Neutrophil (primary cell): ENCODE results near the gene CBLB.

ENCODE experiments used
- H3K27ac ChIP-seq: fragments of 200-600 bp; sonication (generic); 2 replicates; pipeline ENCODE4 v1.5.1; 2016; ENCODE audit warnings: mild to moderate bottlenecking, moderate library complexity
- H3K27me3 ChIP-seq: fragments of 200-600 bp; sonication (generic); 2 replicates; pipeline ENCODE4 v1.6.0; 2016; ENCODE audit warnings: mild to moderate bottlenecking
- H3K36me3 ChIP-seq: fragments of 200-600 bp; sonication (generic); 2 replicates; pipeline ENCODE4 v1.5.1; 2017
- H3K4me1 ChIP-seq, 2 experiments: fragments of 200-600 bp in 1 of 2; sonication (generic) in 1 of 2; 1 replicate in 1 of 2; 2 replicates in 1 of 2; pipeline versions ENCODE4 v1.5.1 to v1.6.1; 2013 to 2016; ENCODE audit warnings: low read depth in 1 of 2, low read length in 1 of 2, mild to moderate bottlenecking in 1 of 2, moderate library complexity in 1 of 2; ENCODE audit not compliant: control insufficient read depth in 1 of 2, insufficient read depth in 1 of 2
- H3K4me3 ChIP-seq, 2 experiments: fragments of 200-600 bp in 1 of 2; sonication (generic) in 1 of 2; 1 replicate in 1 of 2; 2 replicates in 1 of 2; pipeline ENCODE4 v1.5.1; 2013 to 2016; ENCODE audit warnings: low read depth in 1 of 2, low read length in 1 of 2, mild to moderate bottlenecking in 1 of 2, moderate library complexity in 1 of 2
- H3K9me3 ChIP-seq: fragments of 200-600 bp; sonication (generic); 2 replicates; pipeline ENCODE4 v1.5.1; 2016
- CTCF ChIP-seq: fragments of 200-600 bp; sonication (generic); IDR thresholded peaks from 2 replicates; pipeline ENCODE4 v1.5.1; 2016; ENCODE audit warnings: antibody characterized with exemption

The CBLB gene

GRCh38 chr3:105798381-105798934 lies 70.4 kb downstream of the CBLB start:
- no peak overlapping the region for H3K27ac ChIP-seq
- peaks cover 0 to 5% of the 10 kb centered on the region in 2 experiments for H3K4me1 ChIP-seq

DNA sequence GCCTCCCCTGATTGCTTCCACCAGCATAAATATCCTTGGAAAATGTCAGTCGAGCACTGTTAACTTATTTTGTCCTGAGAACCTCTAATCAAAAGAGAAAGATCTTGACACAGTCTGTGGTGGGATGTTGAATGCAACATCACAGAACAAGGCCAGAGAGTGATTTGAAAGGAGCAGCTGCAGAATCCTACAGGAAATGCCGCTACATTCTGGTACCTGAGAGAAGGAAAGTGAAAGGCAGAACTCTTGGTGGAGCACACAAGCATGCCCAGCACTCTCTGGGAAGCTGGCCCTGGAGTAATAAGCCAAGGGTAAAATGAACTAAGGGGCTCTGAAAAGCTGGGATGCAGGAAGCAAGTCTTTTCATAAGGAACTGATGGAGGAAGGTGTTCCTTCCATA lies 75.8 kb downstream of the CBLB start:
- no peaks in the 10 kb centered on the region for H3K4me1 ChIP-seq
- no peak overlapping the region for H3K27ac ChIP-seq
- no peaks in the 10 kb centered on the region for H3K36me3 ChIP-seq
- H3K4me3 ChIP-seq = no peak overlapping the region
- no peak for TF ChIP-seq CTCF
- no peaks in the 10 kb centered on the region for H3K27me3 ChIP-seq
- no peaks in the 10 kb centered on the region for H3K9me3 ChIP-seq

More at GRCh38 chr3:105798381-105798934, 70.4 kb downstream of the CBLB start:
- H3K27me3 ChIP-seq = no peaks in the 10 kb centered on the region
- no peak overlapping the region for H3K4me3 ChIP-seq
- TF ChIP-seq CTCF = no peak
- H3K36me3 ChIP-seq = no peaks in the 10 kb centered on the region
- H3K9me3 ChIP-seq = no peaks in the 10 kb centered on the region

DNA sequence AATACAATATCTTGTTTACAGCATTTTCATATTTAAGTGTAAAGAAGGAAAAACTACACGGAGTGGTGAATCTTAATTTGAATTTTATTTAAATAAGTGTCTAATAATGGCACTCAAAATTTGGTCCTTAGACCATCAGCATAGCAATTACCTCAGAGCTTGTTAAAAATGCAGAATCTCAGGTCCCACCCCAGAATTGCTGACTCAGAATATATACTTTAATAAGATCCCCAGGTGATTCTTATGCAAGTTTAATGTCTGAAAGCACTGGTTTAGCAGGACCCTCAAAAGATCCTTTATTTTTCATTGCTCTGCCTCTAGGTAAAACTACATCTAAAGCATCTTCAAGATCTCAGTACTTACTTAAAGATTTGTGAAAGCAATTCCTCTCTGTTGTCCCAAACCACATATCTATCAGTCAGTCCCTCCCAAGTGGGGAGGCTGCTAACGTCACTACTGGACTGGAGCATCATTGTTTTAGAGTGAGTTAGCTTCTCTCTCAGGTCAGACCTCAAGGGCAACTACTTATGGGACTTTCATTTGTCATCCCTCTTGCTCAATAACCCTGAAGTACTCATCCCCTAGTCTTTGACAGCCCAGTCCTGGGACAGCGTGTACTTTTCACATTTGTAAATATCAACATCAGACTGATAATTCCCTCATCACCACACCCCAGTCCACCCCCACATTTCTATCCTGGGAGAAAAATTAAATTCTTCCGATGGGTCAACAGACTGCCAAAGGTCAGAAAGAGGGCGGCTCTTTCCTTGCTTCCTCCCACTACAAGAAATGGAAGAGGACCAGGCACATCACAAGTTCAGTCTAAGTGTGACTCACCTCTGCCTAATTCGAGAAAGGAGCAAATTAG lies 76.7 kb downstream of the CBLB start:
- no peaks in the 10 kb centered on the region for H3K9me3 ChIP-seq
- H3K36me3 ChIP-seq = no peaks in the 10 kb centered on the region
- H3K4me1 ChIP-seq = no peaks in the 10 kb centered on the region
- no peak overlapping the region for H3K27ac ChIP-seq
- H3K4me3 ChIP-seq = no peak overlapping the region
- no peak for TF ChIP-seq CTCF
- H3K27me3 ChIP-seq = no peaks in the 10 kb centered on the region

DNA sequence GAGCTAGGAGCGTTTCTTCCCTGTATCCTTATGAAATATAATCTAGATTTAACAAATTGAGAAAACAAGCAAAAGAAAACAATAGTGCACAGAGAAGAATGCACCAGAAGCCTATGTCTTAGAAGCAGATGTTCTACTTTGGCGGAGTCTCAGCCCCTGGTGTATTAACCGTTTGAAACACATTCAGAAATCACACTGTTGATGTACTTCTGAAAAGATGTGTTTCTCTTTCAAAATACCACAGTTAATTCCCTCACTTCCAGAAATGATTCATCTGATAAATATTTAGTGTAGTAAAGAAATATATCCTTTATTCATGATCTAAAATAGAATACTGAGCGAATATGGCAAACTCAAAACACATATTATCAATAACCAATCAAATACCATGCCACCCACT lies 77.7 kb downstream of the CBLB start:
- H3K27ac ChIP-seq = no peak overlapping the region
- H3K4me1 ChIP-seq = no peaks in the 10 kb centered on the region
- no peaks in the 10 kb centered on the region for H3K36me3 ChIP-seq
- no peaks in the 10 kb centered on the region for H3K27me3 ChIP-seq
- no peak for TF ChIP-seq CTCF
- no peaks in the 10 kb centered on the region for H3K9me3 ChIP-seq
- no peak overlapping the region for H3K4me3 ChIP-seq

- Histone ChIP-seq H3K27me3 (no peaks in the 10 kb centered on the region), H3K27ac (no peak overlapping the region), H3K36me3 (no peaks in the 10 kb centered on the region), H3K4me1 (no peaks in the 10 kb centered on the region), H3K9me3 (no peaks in the 10 kb centered on the region), H3K4me3 (no peak overlapping the region)
- TF ChIP-seq CTCF = no peak
Observed at GRCh38 chr3:105790534-105790933, 78.3 kb downstream of the CBLB start.
